Osteoblast (primary cell): ENCODE data around the gene TRMT61A. TPM values are rescaled to one million over a fixed set of nuclear protein-coding genes. Genes with fewer than 3 reads are reported as not detected.

Experiments
- DNase-seq: peaks from one replicate; pipeline ENCODE4 v3.0.0; 2011; ENCODE audit warnings: low spot score, mixed read lengths; ENCODE audit not compliant: insufficient read length; ENCODE audit errors: missing footprints
- H2AFZ ChIP-seq: 2 replicates; pipeline ENCODE4 v1.6.0; 2011; ENCODE audit warnings: mild to moderate bottlenecking, low read length
- H3K27ac ChIP-seq: 2 replicates; pipeline ENCODE4 v1.5.1; 2011; ENCODE audit warnings: mild to moderate bottlenecking, low read depth, low read length, moderate library complexity
- H3K27me3 ChIP-seq: 2 replicates; pipeline ENCODE4 v1.6.0; 2012; ENCODE audit warnings: mild to moderate bottlenecking, control low read depth, inconsistent platforms, low read length, moderate library complexity; ENCODE audit not compliant: insufficient read depth
- H3K36me3 ChIP-seq: 2 replicates; pipeline ENCODE4 v1.5.1; 2011; ENCODE audit warnings: mild to moderate bottlenecking, low read length, control low read depth, moderate library complexity; ENCODE audit not compliant: insufficient read depth
- H3K4me1 ChIP-seq: 2 replicates; pipeline ENCODE4 v1.5.1; 2011; ENCODE audit warnings: mild to moderate bottlenecking, low read length, control low read depth, moderate library complexity; ENCODE audit not compliant: insufficient read depth
- H3K4me2 ChIP-seq: 2 replicates; pipeline ENCODE4 v1.6.0; 2011; ENCODE audit warnings: mild to moderate bottlenecking, low read length; ENCODE audit not compliant: insufficient read depth
- H3K4me3 ChIP-seq: fragments of 200-600 bp; sonication (generic); 3 replicates; pipeline ENCODE4 v1.5.1; 2012; ENCODE audit warnings: mild to moderate bottlenecking, low read length, inconsistent platforms; ENCODE audit not compliant: insufficient read depth
- H3K79me2 ChIP-seq: 2 replicates; pipeline ENCODE4 v1.6.0; 2012; ENCODE audit warnings: mild to moderate bottlenecking, low read length, control low read depth, inconsistent platforms; ENCODE audit not compliant: insufficient read depth
- H3K9me3 ChIP-seq: 2 replicates; pipeline ENCODE4 v1.5.1; 2011; ENCODE audit warnings: low read depth, low read length, control low read depth
- H4K20me1 ChIP-seq: 2 replicates; pipeline ENCODE4 v1.6.0; 2012; ENCODE audit warnings: mild to moderate bottlenecking, low read length, control low read depth; ENCODE audit not compliant: insufficient read depth
- total RNA-seq: library from RNA; depleted of rRNA; stranded (reverse); fragments of >200 nt; gene quantifications from 2 replicates; pipeline ENCODE4 v1.2.3, GENCODE V29; 2012
- TF ChIP-seq, protein P1 (sequence below): IDR thresholded peaks from 2 replicates; pipeline ENCODE4 v1.5.1; 2011; ENCODE audit warnings: mild to moderate bottlenecking, low read depth, low read length, moderate library complexity; ENCODE audit errors: extremely low read depth

The TRMT61A gene
- total RNA-seq, 1 donor: 9.0 TPM

DNA sequence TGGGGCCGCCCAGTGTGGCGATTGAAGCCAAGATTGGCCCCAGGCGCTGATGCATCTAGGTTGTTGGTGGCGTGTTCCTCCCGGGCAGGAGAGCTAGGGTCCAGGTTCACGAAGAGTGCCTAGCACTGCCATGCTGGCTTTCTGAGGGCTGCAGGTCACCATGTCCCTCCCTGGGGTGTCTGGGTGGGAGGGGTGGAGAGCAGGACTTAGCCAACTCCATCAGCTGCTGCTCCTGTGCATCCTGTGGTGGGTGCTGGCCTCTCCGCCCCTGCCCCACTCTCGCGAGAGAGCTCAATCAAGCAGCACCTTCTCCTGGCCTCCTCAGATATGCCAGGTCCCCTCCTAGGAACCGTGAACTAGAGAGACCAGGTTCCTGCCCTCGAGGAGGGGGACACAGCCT is 1.8 kb downstream of the TRMT61A start:
- Histone ChIP-seq H3K4me2 (no peak overlapping the region), H3K36me3 (peaks cover 8% of the 10 kb centered on the region), H3K79me2 (peaks cover 40% of the 10 kb centered on the region), H3K4me3 (no peak overlapping the region), H3K4me1 (peaks cover 25% of the 10 kb centered on the region), H3K9me3 (no peaks in the 10 kb centered on the region), H2AFZ (no peak overlapping the region), H4K20me1 (peaks cover 23% of the 10 kb centered on the region), H3K27me3 (no peaks in the 10 kb centered on the region), H3K27ac (no peak overlapping the region)
- TF ChIP-seq, protein P1, sequence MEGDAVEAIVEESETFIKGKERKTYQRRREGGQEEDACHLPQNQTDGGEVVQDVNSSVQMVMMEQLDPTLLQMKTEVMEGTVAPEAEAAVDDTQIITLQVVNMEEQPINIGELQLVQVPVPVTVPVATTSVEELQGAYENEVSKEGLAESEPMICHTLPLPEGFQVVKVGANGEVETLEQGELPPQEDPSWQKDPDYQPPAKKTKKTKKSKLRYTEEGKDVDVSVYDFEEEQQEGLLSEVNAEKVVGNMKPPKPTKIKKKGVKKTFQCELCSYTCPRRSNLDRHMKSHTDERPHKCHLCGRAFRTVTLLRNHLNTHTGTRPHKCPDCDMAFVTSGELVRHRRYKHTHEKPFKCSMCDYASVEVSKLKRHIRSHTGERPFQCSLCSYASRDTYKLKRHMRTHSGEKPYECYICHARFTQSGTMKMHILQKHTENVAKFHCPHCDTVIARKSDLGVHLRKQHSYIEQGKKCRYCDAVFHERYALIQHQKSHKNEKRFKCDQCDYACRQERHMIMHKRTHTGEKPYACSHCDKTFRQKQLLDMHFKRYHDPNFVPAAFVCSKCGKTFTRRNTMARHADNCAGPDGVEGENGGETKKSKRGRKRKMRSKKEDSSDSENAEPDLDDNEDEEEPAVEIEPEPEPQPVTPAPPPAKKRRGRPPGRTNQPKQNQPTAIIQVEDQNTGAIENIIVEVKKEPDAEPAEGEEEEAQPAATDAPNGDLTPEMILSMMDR: no peak
- DNase-seq: peak; percentile 81

GRCh38 chr14:103531421-103532215 is 2.6 kb downstream of the TRMT61A start:
- Histone ChIP-seq H3K9me3 (no peaks in the 10 kb centered on the region), H3K27me3 (no peaks in the 10 kb centered on the region), H3K4me1 (peaks cover 25% of the 10 kb centered on the region), H2AFZ (no peak overlapping the region), H3K4me3 (no peak overlapping the region), H4K20me1 (peaks cover 23% of the 10 kb centered on the region), H3K27ac (no peak overlapping the region), H3K4me2 (no peak overlapping the region), H3K79me2 (peaks cover 40% of the 10 kb centered on the region), H3K36me3 (peaks cover 8% of the 10 kb centered on the region)
- TF ChIP-seq, protein P1: no peak
- DNase-seq: peak; percentile 65

DNA sequence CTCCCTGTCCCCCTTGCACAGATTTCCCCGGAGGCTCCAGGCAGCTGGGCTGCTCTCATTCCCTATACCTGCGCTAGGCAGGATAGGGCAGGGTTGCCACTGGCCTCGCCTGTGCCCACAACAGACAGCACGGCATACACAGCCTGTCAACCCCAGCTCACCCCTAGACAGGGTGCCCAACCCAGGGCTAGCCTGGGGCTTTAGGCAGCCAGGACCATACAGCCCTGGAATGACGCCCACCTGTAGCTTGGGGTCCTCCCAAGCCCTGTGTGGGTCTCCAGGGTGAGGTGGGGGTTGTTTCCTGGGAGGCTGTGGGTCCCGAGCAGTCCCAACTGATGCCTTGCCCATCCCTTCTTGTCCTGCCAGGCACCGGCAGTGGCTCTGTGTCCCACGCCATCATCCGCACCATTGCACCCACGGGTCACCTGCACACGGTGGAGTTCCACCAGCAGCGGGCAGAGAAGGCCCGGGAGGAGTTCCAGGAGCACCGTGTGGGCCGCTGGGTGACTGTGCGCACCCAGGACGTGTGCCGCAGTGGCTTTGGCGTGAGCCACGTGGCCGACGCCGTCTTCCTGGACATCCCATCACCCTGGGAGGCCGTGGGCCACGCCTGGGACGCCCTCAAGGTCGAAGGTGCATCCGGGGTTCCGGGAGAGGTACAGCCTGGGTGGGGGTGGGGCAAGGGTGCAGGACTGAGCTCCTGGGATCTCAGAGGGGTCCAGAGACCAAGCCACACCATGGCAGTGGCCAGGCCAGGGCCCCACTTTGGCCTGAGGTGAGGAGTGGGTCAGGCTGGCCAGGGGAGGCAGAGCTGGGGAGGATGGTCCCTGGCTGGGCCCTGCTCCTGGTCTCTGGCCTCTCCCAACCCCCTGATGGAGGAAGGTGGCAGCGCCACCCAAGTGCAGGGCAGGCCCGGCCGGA is 3.5 kb downstream of the TRMT61A start:
- peaks cover 18% of the 10 kb centered on the region for H3K4me1 ChIP-seq
- peaks cover 40% of the 10 kb centered on the region for H3K79me2 ChIP-seq
- DNase-seq: peak; percentile 81
- H3K36me3 ChIP-seq: peaks cover 8% of the 10 kb centered on the region
- H3K9me3 ChIP-seq: no peaks in the 10 kb centered on the region
- H2AFZ ChIP-seq: no peak overlapping the region
- H3K27ac ChIP-seq: no peak overlapping the region
- TF ChIP-seq, protein P1: no peak
- H3K27me3 ChIP-seq: no peaks in the 10 kb centered on the region
- H3K4me2 ChIP-seq: no peak overlapping the region
- H3K4me3 ChIP-seq: no peak overlapping the region
- peaks cover 23% of the 10 kb centered on the region for H4K20me1 ChIP-seq
